B cell (primary cell): ENCODE results near the gene UFSP2. TPM values are rescaled to one million over a fixed set of nuclear protein-coding genes. Genes with fewer than 3 reads are reported as not detected.

Experiments
- ATAC-seq: fragments of 200-7000 bp; cut with Tn5 transposase; one replicate; pipeline ENCODE4 v1.10.0; 2021; ENCODE audit warnings: low read depth, mild to moderate bottlenecking, moderate number of reproducible peaks, moderate library complexity
- CTCF ChIA-PET: fragments of 350-600 bp; sonication (Branson Sonifier 250); formaldehyde crosslinking; loops from one replicate; lab custom pipeline; 2021; ENCODE audit warnings: antibody characterized with exemption, inconsistent platforms; lab: Charles Lee
- POLR2A ChIA-PET: fragments of 350-600 bp; sonication (Branson Sonifier 250); formaldehyde crosslinking; loops from one replicate; lab custom pipeline; 2021; ENCODE audit warnings: antibody characterized with exemption; lab: Charles Lee
- DNase-seq: peaks from one replicate; pipeline ENCODE4 v3.0.0; 2013
- H2AFZ ChIP-seq: 2 replicates; pipeline ENCODE4 v1.6.1; 2012; ENCODE audit warnings: mild to moderate bottlenecking, low read depth, low read length; ENCODE audit not compliant: insufficient read depth, poor library complexity, severe bottlenecking
- H3K27ac ChIP-seq, 2 donors: 1 replicate in 1 of 2; 2 replicates in 1 of 2; pipeline ENCODE4 v1.5.1; 2012 to 2013; ENCODE audit warnings: low read length in 2 of 2, mild to moderate bottlenecking in 2 of 2, moderate library complexity in 1 of 2
- H3K27me3 ChIP-seq, 4 experiments: fragments of 200-600 bp in 1 of 4; sonication (generic) in 1 of 4; replicated peaks in 1 of 4; 1 replicate in 2 of 4; 2 replicates in 2 of 4; pipeline versions ENCODE4 v1.6.1 to v1.7.0; 2013 to 2016; ENCODE audit warnings: low read length in 3 of 4, mild to moderate bottlenecking in 2 of 4, mixed read lengths in 1 of 4, moderate library complexity in 1 of 4; ENCODE audit not compliant: insufficient read depth in 4 of 4, control insufficient read depth in 3 of 4; ENCODE audit errors: control extremely low read depth in 1 of 4
- H3K36me3 ChIP-seq, 2 experiments: replicated peaks in 1 of 2; 1 replicate in 1 of 2; 2 replicates in 1 of 2; pipeline versions ENCODE4 v1.6.1 to v1.7.1; 2013; ENCODE audit warnings: low read length in 1 of 2; ENCODE audit not compliant: insufficient read depth in 2 of 2, control insufficient read depth in 1 of 2; ENCODE audit errors: control extremely low read depth in 1 of 2, extremely low read depth in 1 of 2
- H3K4me1 ChIP-seq, 2 donors: fragments of 200-600 bp in 1 of 2; sonication (generic) in 1 of 2; 1 replicate in 1 of 2; 2 replicates in 1 of 2; pipeline versions ENCODE4 v1.5.1 to v1.6.1; 2013 to 2017; ENCODE audit warnings: low read length in 2 of 2; ENCODE audit not compliant: control insufficient read depth in 2 of 2, insufficient read depth in 2 of 2
- H3K4me2 ChIP-seq: replicated peaks from 2 replicates; pipeline ENCODE3; 2012; ENCODE audit warnings: mild to moderate bottlenecking, low read depth, low read length; ENCODE audit not compliant: poor library complexity, severe bottlenecking
- H3K4me3 ChIP-seq, 5 experiments: fragments of 200-600 bp in 1 of 5; sonication (generic) in 1 of 5; 1 replicate in 3 of 5; 2 replicates in 2 of 5; pipeline versions ENCODE4 v1.5.1 to v1.7.0; 2011 to 2016; ENCODE audit warnings: low read length in 4 of 5, mild to moderate bottlenecking in 4 of 5, low read depth in 2 of 5, control low read depth in 1 of 5, moderate library complexity in 1 of 5; ENCODE audit not compliant: insufficient read depth in 1 of 5; ENCODE audit errors: control extremely low read depth in 1 of 5, extremely low read depth in 1 of 5
- H3K79me2 ChIP-seq: fragments of 200-600 bp; sonication (generic); one replicate; pipeline ENCODE4 v1.6.0; 2016; ENCODE audit warnings: low read length; ENCODE audit not compliant: control insufficient read depth, insufficient read depth
- H3K9ac ChIP-seq: fragments of 200-600 bp; sonication (generic); 2 replicates; pipeline ENCODE4 v1.6.1; 2017; ENCODE audit warnings: mild to moderate bottlenecking, low read length, moderate library complexity
- H3K9me3 ChIP-seq, 3 donors: one replicate each; pipeline versions ENCODE4 v1.6.1 to v1.7.1; 2013; ENCODE audit warnings: low read length in 2 of 3; ENCODE audit not compliant: control insufficient read depth in 2 of 3, insufficient read depth in 1 of 3; ENCODE audit errors: control extremely low read depth in 1 of 3
- H4K20me1 ChIP-seq: 2 replicates; pipeline ENCODE4 v1.6.0; 2012; ENCODE audit warnings: mild to moderate bottlenecking, low read length; ENCODE audit not compliant: insufficient read depth, control insufficient read depth, poor library complexity, severe bottlenecking
- H3K27ac Mint-ChIP-seq: one replicate; pipeline ENCODE4 v1.8.0; 2021; ENCODE audit warnings: mixed read lengths
- H3K27me3 Mint-ChIP-seq: one replicate; pipeline ENCODE4 v1.8.0; 2021; ENCODE audit warnings: mixed read lengths
- H3K4me1 Mint-ChIP-seq: one replicate; pipeline ENCODE4 v1.8.0; 2021; ENCODE audit warnings: mixed read lengths
- H3K4me3 Mint-ChIP-seq: one replicate; pipeline ENCODE4 v1.8.0; 2021; ENCODE audit warnings: mixed read lengths
- H3K9me3 Mint-ChIP-seq: one replicate; pipeline ENCODE4 v1.8.0; 2022; ENCODE audit warnings: mixed read lengths; ENCODE audit not compliant: insufficient read depth
- CTCF ChIP-seq: fragments of 200-600 bp; IDR thresholded peaks from one replicate; pipeline ENCODE4 v1.8.0; 2022; ENCODE audit warnings: antibody characterized with exemption, mild to moderate bottlenecking
- EZH2 ChIP-seq: IDR thresholded peaks from 2 replicates; pipeline ENCODE4 v1.6.1; 2012; ENCODE audit warnings: borderline replicate concordance, low read depth, mild to moderate bottlenecking, moderate library complexity, low read length; ENCODE audit not compliant: insufficient read depth, poor library complexity, severe bottlenecking
- WGBS: methylation state at CpG from one replicate; pipeline ENCODE4 v1.1.5; 2013; ENCODE audit warnings: missing lambda C conversion rate; ENCODE audit not compliant: insufficient coverage; 5-methylcytosine and 5-hydroxymethylcytosine counted together
- intact Hi-C: fragments of 100-400 bp; cut with micrococcal nuclease; formaldehyde crosslinking; loops from one replicate; pipeline ENCODE4 v1.10.0; 2022
- polyA plus RNA-seq: library from polyadenylated mRNA; depleted of rRNA; stranded (reverse); fragments of >200 nt; gene quantifications from 2 replicates; pipeline ENCODE4 v1.2.3, GENCODE V29; 2012
- total RNA-seq, 2 donors: library from RNA; stranded (reverse); fragments of 120-200 nt in 1 of 2; gene quantifications; 1 replicate in 1 of 2; 2 replicates in 1 of 2; pipeline versions ENCODE4 v1.2.3 to v1.2.4, GENCODE V29; 2013 to 2022

Gene UFSP2
- total and polyA plus RNA-seq, 2 donors (not counting 1 experiment from before 2014, with no cell fraction given): 9.5 to 20.6 TPM

GRCh38 chr4:185383451-185383850 lies 42.3 kb downstream of the UFSP2 start:
- H3K27me3 Mint-ChIP-seq: no peaks in the 10 kb centered on the region

GRCh38 chr4:185382754-185383153 lies 43.0 kb downstream of the UFSP2 start:
- intact Hi-C loops: no loop called here
- Histone ChIP-seq H3K4me3 (no peak overlapping the region), H2AFZ (no peak overlapping the region), H3K4me2 (no peak overlapping the region), H3K4me1 (peaks cover 0 to 3% of the 10 kb centered on the region in 2 donors), H3K9me3 (peaks cover 3 to 4% (median 4%) of the 10 kb centered on the region in 3 donors), H3K27me3 (no peaks in the 10 kb centered on the region), H3K9ac (no peak overlapping the region), H3K27ac (no peak overlapping the region), H3K79me2 (no peaks in the 10 kb centered on the region), H4K20me1 (no peaks in the 10 kb centered on the region), H3K36me3 (peaks cover 0 to 3% of the 10 kb centered on the region in 2 experiments)
- ATAC-seq: no peak
- no peak for DNase-seq
- ChIA-PET POLR2A (no interaction called here), CTCF (no interaction called here)
- H3K9me3 Mint-ChIP-seq: peaks cover 8% of the 10 kb centered on the region
- H3K4me3 Mint-ChIP-seq: no peak overlapping the region
- H3K27me3 Mint-ChIP-seq: no peaks in the 10 kb centered on the region
- no peak overlapping the region for H3K27ac Mint-ChIP-seq
- no peak for TF ChIP-seq EZH2
- TF ChIP-seq CTCF: no peak
- H3K4me1 Mint-ChIP-seq: peaks cover 9% of the 10 kb centered on the region

More at GRCh38 chr4:185383451-185383850, 42.3 kb downstream of the UFSP2 start:
- Histone ChIP-seq H3K9me3 (peaks cover 3 to 4% (median 4%) of the 10 kb centered on the region in 3 donors), H3K9ac (no peak overlapping the region), H3K27ac (no peak overlapping the region), H3K79me2 (no peaks in the 10 kb centered on the region), H3K4me3 (no peak overlapping the region), H3K36me3 (peaks cover 0 to 3% of the 10 kb centered on the region in 2 experiments), H4K20me1 (no peaks in the 10 kb centered on the region), H3K27me3 (no peaks in the 10 kb centered on the region), H3K4me2 (no peak overlapping the region), H2AFZ (no peak overlapping the region), H3K4me1 (peaks cover 0 to 3% of the 10 kb centered on the region in 2 donors)
- Mint-ChIP-seq H3K4me3 (no peak overlapping the region), H3K27ac (no peak overlapping the region), H3K4me1 (peaks cover 9% of the 10 kb centered on the region), H3K9me3 (peaks cover 8% of the 10 kb centered on the region)
- POLR2A ChIA-PET: no interaction called here
- DNase-seq: no peak
- intact Hi-C loops: no loop called here
- no peak for ATAC-seq
- 97% methylated on average over 4 of the region's 4 CpGs for WGBS
- no peak for TF ChIP-seq EZH2
- TF ChIP-seq CTCF: no peak
- CTCF ChIA-PET: interaction anchor here (1.3 kb wide), 1 partner anchor 13 kb away, joined by 3 read pairs; the partner anchor contains the start of genes ANKRD37 and LRP2BP
